Glomerular endothelial cell (primary cell): ENCODE data around the gene THSD4. TPM values are rescaled to one million over a fixed set of nuclear protein-coding genes. Genes with fewer than 3 reads are reported as not detected.

Experiments used
- DNase-seq: peaks from one replicate; pipeline ENCODE4 v3.0.0-alpha.2; 2011; ENCODE audit warnings: low read depth, low spot score; ENCODE audit errors: extremely low read depth
- total RNA-seq: library from RNA; depleted of rRNA; stranded (reverse); fragments of >200 nt; gene quantifications from 2 replicates; pipeline ENCODE4 v1.2.3, GENCODE V29; 2015

The THSD4 gene
- total RNA-seq, 1 donor from 2014 or later = 110 TPM

- no peak for DNase-seq
Measured at GRCh38 chr15:71781179-71781964, 666.1 kb downstream of the THSD4 start.

- no peak for DNase-seq
Measured at GRCh38 chr15:71781965-71782265, 666.6 kb downstream of the THSD4 start.

DNA sequence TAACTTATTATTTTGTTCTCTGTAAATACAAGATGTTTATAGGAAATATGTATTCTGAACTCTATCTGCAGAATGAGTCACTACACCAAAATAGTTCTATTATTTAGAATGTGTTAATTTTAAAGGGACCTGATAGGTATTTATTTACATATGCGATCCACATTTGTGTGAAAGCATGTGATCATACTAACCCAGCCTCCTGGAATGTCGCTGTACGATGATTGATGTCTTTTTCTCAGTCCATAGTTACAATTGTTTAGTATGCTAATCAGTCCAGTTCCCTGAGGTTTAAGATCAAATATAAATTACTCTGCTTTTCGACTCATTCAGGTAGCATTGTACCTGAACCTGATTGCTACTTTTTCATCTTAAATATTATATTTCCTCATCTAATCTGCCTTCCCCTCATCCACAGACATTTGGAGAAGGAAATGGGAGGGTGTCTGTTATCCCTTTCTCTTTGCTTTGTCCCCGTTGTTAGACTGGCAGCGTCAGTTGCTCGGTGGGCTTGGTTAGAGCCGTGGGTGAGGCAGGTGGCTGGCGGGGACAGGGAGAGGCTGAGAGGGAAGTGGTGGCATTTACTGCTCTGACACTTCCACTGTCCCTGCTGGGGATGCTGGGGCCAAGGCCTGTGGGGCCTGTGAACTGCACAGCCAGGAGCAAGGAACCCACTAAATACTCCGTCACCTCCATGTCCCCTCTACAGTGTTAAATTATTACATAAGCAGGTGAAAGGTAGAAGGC, 667.3 kb downstream of the THSD4 start:
- no peak for DNase-seq

GRCh38 chr15:71784719-71785118, 669.4 kb downstream of the THSD4 start:
- DNase-seq = no peak

GRCh38 chr15:71785996-71786395, 670.7 kb downstream of the THSD4 start:
- no peak for DNase-seq

- DNase-seq = no peak
Measured at GRCh38 chr15:71786673-71787072, 671.4 kb downstream of the THSD4 start.

DNA sequence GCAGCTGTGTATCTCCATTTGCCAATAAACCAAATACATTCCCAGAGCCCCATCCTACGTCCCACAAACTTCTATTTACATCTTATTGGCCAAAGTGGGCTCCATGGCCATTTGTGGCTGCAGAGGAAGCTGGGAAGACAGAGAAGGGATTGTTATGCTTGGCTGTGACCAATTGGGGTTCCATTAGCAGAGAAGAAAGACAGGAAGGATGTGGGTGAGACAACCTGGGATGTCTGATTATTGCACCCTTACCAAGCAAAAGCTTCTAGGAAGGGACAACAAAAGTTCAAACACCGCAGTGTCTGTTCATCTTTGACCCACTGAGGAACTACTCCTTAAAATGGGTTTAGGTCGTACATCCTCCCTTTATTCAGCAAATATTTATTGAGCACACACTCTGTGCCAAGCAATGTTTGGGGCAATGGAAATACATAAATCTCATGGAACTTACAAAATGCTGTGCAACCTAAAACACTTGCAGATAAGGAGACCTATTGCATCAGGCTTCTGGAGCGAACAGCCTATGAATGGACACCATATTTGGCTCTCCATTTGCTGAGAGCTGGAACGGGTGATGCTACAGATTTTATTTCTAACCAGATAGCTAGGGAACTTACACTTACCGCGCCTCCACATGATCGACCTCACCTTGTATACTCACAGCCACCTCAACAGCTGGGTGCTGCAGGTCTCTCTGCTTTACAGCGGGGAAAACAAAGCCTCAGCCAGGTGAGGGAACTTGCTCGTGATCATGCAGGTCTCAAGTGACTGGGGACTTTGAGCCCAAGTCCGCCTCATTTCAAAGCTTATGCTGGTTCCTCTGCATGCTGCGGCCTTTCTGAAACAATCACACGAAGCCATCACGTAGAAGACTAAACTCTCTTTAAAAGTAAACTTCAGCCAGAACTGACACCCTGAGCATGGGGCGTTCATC, 673.6 kb downstream of the THSD4 start:
- no peak for DNase-seq

- DNase-seq = no peak
Measured at GRCh38 chr15:71789616-71790015, 674.3 kb downstream of the THSD4 start.

- DNase-seq = no peak
Measured at GRCh38 chr15:71790081-71790480, 674.8 kb downstream of the THSD4 start.

DNA sequence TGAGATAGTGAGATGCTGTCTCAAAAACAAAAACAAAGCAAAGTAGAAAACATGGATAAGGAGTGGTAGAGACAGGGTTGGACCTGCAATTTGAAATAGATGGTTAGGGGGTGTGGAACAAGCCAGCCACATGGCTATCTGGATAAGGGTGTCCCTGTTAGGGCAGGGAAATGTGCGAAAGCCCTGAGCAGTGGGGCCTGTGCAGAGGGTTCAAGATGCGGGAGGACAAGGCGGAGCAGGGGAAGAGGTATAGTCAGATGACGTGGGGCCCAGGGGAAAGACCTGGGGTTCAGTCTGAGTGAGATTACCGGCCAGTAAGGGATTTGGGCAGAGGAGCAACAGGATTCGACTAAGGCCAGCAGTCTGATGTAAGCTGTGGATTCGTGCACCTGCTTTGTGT, 676.7 kb downstream of the THSD4 start:
- no peak for DNase-seq

DNA sequence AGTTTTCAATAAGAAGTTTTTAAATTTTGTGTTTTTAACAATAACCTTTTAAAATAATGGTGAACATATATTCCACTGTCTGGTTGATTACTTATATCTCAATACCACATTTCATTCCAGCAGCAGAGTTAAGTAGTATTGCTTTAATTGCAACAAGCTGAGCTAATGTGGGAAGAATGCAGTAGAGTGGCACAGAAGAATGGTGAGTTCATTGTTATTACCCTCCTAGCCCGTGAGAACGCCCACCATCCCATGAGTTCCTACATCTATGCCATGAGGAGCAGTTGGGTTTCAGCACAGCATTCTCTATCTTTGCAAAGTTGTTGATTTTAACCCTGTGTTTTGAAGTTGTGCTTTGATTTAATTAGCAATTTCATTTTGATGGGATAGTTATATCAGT, 677.2 kb downstream of the THSD4 start:
- DNase-seq = no peak

DNA sequence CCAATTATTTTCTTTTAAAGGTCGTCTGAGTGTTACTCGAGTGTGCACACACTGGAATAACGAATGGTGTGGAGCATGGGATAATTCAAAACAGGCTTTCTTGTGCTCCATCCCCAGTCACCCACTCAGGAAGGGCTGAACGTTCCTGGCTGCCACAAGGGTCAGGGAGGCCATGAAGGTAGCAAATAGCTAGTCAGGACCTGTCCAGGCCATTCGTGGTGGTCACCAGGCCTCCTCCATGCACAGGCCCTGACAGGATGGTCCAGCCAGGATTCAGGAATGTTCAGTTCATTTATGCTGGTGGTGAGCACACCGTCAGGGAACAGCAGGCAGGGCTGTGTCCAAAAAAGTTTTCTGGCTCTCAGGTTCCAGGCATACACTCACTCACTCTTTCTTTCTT, 683.4 kb downstream of the THSD4 start:
- DNase-seq = no peak

- no peak for DNase-seq
Measured at GRCh38 chr15:71800190-71800589, 684.9 kb downstream of the THSD4 start.

- peak; percentile 69 for DNase-seq
Measured at GRCh38 chr15:71800835-71801745, 685.8 kb downstream of the THSD4 start.

DNA sequence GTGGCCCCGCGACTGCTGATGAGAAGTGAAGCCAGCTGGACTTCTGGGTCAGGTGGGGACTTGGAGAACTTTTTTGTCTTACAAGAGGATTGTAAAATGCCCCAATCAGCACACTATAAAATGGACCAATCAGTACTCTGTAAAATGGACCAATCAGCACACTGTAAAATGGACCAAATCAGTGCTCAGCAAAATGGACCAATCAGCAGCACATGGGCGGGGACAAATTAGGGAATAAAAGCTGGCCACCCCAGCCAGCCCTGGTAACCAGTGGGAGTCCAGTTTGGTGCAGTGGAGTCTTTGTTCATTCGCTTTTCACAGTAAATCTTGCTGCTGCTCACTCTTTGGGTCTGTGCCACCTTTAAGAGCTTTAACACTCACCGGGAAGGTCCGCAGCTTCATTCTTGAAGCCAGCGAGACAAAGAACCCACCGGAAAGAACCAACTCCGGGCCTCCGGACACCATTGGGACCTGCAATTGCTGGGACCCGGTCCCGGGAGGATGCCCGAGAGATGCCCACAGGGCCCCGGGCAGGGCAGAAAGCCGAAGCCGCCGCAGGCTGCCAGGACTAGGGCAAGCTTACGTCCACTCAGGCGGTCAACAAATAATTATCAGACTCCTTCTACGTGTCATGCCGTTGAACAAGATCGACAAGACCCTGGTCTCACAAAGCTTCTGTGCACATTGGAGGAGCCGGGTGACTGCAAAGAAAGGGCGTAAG, 686.8 kb downstream of the THSD4 start:
- DNase-seq = no peak

DNA sequence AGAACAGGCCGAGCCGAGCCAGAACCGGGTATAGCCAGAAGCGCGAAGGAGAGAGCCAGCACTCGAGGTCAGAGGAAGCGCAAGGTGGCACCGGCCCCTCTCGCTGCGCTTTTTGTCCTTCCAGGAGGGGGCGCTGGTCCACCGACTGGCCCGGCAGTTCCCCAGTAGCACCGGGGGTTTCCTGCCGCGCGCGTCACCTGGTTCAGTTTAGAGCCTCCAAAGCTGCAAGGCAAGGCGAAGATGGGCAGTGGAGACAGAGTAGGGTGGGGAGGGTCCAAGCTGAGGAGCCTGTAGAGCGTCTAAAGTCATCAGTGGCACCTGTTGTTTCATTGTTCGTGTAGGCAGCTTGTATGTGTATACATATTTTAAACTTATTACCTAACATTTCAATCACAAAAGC, 687.5 kb downstream of the THSD4 start:
- no peak for DNase-seq

DNA sequence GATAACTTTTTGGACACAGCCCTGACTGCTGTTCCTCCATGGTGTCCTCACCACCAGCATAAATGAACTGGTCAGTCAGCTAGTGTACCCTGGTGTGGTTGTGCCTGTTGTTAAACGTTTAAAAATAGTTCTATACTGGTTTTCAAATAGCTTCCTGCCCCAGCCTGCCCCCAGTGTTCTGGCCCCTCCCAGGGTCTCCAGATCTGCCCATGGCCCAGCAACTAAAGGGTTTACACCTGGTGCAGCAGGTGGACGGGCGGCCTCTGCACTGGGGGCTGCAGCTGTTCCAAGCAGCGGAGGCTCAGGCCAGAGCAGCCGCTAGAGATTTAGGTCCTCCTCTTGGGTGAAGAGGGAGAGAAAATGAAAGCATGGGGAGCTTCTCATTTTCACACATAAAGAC, 689.0 kb downstream of the THSD4 start:
- DNase-seq = no peak

DNA sequence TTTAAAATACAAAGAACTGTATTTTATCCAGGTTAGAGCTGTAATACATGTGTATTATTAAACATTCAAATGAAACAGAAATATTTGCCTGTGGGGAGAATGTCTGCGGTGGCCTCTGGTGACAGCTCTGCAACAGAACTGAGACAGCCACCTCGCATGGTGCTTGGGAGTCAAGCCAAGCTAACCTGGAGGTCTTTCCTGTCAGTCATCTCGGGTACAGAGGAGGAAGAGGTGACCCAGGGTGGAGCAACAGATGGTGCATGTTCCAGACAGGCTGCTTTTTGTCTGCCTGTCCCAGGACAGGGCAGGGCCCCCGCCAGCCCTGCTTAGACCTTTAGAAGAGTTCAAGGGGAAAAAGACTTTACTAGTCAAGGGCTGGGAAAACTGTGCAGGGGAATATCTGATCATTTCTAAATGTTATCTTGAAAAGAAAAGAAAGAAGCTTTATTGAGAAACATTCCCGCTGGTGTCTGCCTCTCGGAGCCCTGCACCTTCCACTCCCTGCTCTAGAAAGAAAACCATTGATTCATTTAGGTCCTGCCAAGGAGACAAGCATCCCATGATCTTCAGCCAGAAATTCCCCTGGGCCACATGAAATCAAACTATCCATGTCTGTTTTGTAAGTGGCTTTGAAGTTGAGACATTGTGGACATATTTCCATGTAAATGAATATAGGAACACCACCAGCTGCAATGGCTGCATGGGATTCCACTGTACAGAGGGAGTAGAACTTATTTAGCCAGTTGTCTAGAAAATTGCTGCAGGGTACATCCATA, 689.6 kb downstream of the THSD4 start:
- no peak for DNase-seq

DNA sequence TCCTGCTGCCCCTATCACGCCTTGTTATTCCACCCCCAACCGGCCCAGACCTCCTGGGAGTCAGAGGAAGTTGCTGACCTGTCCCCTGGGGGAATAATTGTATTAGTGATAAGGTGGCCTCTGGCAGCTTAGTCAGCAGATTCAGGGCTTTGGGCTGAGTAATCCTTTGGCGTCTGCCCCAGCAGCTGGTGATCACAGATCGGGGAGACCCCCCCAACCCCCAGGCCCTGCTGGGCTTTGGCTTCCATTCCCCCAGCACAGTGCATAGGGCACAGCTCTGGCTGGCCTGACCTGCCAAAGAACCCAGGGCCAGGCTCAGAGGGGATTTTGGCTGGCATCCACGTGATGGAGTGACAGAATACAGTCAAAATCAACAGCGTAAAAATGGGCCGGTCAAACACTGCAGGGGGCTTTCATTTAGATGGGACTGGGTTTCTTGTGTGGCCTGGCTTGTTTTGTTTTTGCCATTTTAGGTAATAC, 691.2 kb downstream of the THSD4 start:
- no peak for DNase-seq
